Stimulated activated CD4-positive, alpha-beta T cell treated with anti-CD3 and anti-CD28 coated beads, Interleukin-1b, Interleukin-23, amount 100 ng/mL, for 24 hours (primary cell): ENCODE measurements around the gene JAKMIP1.
"Not testable (repeated sequence)": the region's sequence is repeated elsewhere in the genome, so short reads cannot be mapped to it uniquely, and the experiment has no call there.

Source experiments
- DNase-seq, 4 experiments: peaks; one replicate each; pipeline ENCODE4 v3.0.0-alpha.2; 2020; ENCODE audit warnings: low read depth in 4 of 4, low spot score in 1 of 4

The JAKMIP1 gene

DNA sequence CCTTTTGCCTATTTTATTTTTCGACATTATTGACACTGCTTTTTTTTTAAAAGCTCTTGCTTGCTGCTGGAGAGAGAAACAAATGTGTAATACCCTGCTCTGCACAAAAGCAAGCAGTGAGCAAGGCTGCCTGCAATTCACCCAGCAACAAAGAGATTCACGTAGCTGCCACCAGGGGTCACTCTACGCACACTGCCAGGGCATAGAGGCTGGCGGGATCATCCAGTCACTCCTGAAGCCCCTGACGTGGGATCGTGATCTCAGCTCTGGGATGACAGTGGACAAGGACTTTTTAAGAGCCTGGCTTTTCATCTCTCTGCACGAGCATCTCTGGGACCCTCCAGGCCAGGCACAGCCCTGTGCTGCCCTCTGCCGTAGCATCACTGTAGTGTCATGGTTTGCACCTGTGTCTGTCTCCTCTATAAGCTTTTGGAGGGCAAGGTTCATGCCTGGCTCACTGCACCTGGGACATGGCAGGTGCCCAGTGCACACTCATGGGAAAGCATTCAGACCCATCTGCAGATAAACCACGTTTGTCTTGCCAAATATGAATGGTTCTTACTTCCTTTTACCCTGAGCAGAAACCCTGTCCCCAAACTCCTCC lies 201.9 kb downstream of the JAKMIP1 start:
- peak; percentile 6 to 23 (median 10) for DNase-seq

GRCh38 chr4:5996641-5997040 lies 203.7 kb downstream of the JAKMIP1 start:
- DNase-seq, result no peak

GRCh38 chr4:5995901-5996623 lies 204.3 kb downstream of the JAKMIP1 start:
- no peak for DNase-seq

GRCh38 chr4:5993876-5994811 lies 206.2 kb downstream of the JAKMIP1 start:
- no peak for DNase-seq

DNA sequence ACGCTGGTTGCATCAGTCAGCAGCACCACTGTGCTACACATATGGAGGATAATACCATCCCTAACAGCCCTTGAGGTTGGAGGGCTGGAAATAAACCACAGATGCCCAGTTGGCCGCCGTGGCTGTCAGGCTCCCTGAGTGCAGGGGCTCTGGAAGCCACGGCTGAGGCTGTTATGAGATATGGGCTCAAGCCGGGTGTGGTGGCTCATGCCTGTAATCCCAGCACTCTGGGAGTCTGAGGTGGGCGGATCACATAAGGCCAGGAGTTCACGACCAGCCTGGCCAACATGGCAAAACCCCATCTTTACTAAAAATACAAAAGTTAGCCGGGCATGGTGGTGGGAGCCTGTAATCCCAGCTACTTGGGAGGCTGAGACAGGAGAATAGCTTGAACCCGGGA lies 207.0 kb downstream of the JAKMIP1 start:
- DNase-seq, result not testable (repeated sequence)

DNA sequence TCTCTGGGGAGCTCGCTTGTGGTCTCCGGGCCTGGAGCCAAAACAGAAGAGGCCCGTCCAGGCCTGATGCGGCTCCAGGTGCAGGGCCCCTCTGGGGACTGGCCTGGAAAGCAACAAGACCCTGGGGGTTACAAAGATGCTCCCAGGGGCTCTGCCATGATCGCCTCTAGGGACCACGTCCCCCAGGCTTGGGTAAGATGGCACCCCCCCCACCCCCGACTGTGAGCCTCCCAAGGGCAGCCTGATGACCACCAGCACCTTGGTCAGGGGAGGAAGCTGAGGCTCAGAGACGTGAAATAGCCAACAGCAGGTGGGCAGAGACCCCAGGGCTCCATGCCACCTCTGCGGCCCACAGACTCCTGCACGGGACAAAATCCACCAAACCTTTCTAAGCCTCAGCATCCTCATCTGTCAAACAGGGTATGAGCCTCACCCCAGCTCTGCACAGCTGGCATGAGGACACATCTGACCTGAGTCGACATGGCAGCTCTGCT lies 207.5 kb downstream of the JAKMIP1 start:
- DNase-seq, result no peak

DNA sequence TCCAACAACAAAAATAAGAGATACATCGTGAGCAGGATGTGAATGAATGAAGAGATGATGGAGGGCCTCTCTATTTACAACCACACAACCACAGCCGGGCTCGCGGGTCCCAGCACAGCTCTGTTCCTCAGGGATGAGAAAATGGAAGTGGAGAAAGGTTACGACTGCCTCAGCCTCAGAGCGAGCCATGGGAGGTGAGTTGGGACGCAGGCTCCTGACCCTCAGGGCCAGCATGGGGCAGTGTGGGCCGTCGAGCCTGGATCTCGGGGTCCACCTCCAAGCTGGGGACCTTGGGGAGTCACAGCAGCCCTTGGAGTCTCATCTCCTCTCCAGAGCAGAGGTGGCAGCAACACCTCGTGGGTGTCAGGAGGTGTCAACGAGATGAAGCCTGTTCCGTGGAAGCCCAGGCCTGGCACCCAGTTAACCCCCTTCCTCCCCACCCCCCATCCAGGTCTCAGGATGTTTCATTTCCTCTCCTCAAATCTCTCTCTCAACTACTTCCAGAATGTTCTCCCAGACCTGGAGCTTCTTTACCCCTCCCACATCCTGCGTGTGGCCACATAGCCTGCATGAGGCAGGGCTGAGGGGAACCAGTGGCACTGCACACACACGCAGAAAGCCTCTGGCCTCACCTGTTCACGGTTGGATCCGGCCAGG lies 208.1 kb downstream of the JAKMIP1 start:
- no peak for DNase-seq

DNA sequence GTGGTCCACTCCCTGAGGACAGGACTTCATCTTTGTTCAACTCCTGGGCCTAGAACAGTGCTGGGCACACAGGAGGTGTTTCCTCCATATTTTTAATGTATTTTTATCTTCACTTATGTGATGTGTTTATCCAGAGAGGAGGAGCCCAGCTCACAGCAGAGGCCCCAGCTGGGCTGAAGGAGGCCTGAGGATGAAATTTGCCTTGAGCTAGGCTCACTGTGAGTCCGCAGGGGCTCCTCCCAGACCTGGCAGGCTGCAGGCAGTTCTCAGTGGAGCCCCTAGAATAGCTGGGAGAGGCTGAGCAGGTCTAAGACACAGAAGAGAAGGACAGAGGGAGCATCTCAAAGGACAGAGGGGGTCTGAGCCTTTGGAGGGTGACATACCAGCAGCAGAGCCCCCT lies 208.9 kb downstream of the JAKMIP1 start:
- DNase-seq, result no peak

DNA sequence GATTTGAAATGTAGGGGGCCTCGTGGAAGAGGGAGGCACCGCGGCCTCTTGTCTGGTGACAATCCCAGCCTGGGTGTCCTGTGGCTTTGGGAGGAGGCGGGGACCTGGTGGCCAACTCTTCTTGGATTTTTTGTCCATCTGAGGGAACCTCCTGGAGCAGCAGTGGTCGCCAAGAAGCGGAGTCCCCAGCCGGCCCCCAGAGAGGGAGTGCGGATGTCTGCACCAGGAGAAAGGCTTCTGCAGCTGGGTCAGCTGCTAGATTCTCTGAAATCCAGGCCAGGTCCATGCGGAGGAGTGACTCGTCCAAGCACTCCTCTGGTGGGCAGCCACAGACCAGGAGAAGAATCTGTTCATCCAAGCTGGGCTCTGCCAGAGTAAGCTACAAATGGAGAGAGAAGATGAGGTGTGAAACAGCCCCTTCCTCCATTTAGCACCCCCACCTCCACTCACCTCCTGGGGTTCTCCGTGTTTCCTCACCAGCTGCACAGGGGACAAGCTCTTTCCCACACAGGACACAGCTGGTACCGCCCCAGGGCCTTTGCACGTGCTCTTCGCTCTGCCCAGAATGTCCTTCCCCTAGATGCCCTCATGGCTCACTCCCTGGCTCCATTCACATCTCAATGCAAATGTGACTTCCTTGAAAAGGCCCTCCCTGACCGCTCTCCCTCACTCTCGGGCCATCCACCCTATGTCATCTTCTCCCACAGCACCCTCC lies 209.7 kb downstream of the JAKMIP1 start:
- DNase-seq, result no peak

- DNase-seq, result no peak
These were observed 210.8 kb downstream of the JAKMIP1 start for GRCh38 chr4:5989236-5990225.

DNA sequence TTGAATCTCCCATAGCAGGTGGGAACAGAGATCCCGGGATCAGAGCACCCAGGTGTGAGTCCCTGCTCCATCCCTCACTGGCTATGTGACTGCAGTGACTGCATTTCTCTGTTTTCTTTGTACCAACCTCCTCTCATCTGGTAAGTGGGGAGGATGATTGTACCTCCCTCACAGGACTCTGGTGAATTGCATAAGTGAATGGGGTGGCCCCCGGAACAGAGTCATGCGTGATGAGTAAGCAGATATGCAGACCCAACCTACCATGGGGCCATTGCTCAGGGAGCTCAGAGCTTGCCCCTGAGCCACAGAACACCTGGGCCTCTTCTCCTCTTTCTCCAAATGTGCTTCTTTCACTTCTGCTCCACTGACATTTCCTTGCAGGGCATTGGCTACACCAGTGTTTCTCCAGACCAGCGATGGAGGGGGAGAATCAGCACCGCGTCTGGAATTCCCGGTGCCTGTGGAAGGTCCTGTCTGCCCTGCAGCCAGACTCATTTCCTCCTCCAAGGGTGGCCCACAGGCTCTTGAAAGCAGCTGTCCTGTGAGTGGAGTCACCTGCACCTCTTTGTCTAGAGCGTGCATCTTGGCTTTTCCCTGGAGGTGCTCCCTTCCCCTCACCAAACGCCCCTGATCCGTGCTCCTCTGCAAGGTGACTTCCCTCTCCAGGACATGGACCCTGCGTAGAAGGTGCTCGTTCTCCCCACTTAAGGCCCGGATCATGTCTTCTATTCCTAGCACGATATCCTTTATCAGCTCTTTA lies 212.1 kb downstream of the JAKMIP1 start:
- DNase-seq, result no peak

- DNase-seq, result no peak
These were observed 215.5 kb downstream of the JAKMIP1 start for GRCh38 chr4:5984843-5985242.

GRCh38 chr4:5982156-5982973 lies 218.0 kb downstream of the JAKMIP1 start:
- DNase-seq, result no peak

- DNase-seq, result no peak
These were observed 219.8 kb downstream of the JAKMIP1 start for GRCh38 chr4:5980436-5981155.

DNA sequence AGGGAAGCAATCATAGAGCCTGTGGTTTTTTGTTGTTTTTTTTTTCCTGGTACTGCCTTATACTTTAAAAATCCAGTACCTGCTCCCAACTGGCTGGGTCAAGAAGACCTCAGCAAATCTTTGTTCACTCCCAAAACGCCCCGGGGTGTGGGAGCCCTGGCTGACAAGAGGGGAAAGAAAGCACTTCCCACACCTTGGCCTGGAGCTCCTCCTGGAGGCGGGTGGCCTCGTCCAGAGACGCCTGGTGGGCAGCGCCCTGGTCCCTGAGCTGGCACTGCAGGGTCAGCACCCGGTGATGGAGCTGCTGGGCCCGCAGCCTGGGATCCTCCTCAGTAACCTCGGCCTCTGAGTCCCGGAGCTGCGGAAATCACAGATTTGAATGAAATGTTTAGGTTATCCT lies 220.4 kb downstream of the JAKMIP1 start:
- no peak for DNase-seq

DNA sequence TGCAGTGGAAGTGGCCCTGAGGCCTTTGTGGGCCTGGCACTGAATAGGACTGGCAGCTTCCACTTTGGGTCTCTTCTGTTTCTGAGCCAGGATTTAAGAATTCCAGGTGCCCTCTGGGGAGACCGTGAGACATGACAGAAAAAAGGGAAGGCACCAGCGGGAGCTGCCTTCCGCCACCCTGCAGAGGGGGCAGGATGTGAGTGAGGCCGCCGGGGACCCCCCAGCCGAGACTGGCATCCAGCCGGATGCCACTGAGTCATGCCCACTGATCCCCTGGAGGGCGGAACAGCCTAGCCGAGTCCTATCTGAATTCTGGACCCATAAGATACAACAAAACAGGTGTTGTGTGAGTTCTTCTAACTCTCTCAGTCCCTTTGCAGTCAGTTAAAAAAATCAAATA lies 223.4 kb downstream of the JAKMIP1 start:
- DNase-seq, result no peak

DNA sequence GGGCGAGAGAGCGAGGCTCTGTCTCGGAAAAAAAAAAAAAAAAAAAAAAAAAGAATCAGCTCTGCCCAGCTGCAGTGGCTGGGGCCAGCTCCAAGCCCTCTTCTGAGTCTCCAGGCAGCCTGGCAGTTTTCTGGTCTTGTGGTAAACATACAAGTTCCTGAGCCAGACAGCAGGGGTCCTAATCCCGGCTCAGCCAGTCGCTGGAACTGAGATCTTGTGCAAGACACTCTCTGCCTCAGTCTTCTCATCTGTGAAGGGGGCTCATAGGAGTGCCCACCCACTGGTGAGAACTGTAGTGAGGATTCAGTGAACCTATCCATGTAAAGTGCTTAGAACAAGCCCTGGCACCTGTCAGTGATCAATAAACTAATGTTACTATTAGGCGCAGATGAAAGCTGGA lies 223.9 kb downstream of the JAKMIP1 start:
- no peak for DNase-seq
